Measurements from ENCODE around the gene SMC1B.
"Not testable (repeated sequence)": the region's sequence is repeated elsewhere in the genome, so short reads cannot be mapped to it uniquely, and the experiment has no call there.

The SMC1B gene

GRCh38 chr22:45296628-45297297 is 116.6 kb downstream of the SMC1B start:
- TF ChIP-seq, protein P1, sequence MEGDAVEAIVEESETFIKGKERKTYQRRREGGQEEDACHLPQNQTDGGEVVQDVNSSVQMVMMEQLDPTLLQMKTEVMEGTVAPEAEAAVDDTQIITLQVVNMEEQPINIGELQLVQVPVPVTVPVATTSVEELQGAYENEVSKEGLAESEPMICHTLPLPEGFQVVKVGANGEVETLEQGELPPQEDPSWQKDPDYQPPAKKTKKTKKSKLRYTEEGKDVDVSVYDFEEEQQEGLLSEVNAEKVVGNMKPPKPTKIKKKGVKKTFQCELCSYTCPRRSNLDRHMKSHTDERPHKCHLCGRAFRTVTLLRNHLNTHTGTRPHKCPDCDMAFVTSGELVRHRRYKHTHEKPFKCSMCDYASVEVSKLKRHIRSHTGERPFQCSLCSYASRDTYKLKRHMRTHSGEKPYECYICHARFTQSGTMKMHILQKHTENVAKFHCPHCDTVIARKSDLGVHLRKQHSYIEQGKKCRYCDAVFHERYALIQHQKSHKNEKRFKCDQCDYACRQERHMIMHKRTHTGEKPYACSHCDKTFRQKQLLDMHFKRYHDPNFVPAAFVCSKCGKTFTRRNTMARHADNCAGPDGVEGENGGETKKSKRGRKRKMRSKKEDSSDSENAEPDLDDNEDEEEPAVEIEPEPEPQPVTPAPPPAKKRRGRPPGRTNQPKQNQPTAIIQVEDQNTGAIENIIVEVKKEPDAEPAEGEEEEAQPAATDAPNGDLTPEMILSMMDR (IDR thresholded peaks at IDR 0.05; ENCODE audit: control insufficient read depth, extremely low read depth, insufficient read depth), result no peak
- H3K4me3 ChIP-seq (ENCODE audit: low read depth, low read length), result no peak overlapping the region
- DNase-seq (ENCODE audit: low read depth), result no peak

DNA sequence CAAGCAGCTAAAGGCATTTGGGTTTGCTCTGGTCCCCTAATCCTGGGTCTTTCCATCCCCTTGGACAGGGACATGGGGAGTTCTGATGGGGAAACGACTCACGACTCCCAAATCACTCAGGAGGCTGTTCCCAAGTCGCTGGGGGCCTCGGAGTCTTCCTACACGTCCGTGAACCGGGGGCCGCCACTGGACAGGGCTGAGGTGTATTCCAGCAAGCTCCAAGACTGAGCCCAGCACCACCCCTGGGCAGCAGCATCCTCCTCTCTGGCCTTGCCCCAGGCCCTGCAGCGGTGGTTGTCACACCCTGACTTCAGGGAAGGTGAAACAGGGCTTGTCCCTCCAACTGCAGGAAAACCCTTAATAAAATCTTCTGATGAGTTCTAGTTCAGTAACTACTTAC is 117.9 kb downstream of the SMC1B start:
- TF ChIP-seq, protein P1 (IDR thresholded peaks at IDR 0.05; ENCODE audit: control insufficient read depth, extremely low read depth, insufficient read depth), result no peak
- no peak overlapping the region for H3K4me3 ChIP-seq (ENCODE audit: low read depth, low read length)
- DNase-seq (ENCODE audit: low read depth), result no peak

- H3K4me3 ChIP-seq (ENCODE audit: low read depth, low read length); DNase-seq (ENCODE audit: low read depth): not testable (repeated sequence)
These were observed 118.4 kb downstream of the SMC1B start for GRCh38 chr22:45295004-45295403.
